Measurements from ENCODE around the gene MTMR3.

Gene MTMR3

GRCh38 chr22:30062950-30063349, 180.0 kb downstream of the MTMR3 start:
- H3K4me3 ChIP-seq (ENCODE audit: low read length) = no peak overlapping the region
- DNase-seq (ENCODE audit: low read depth) = no peak
- no peak for TF ChIP-seq CTCF (IDR thresholded peaks at IDR 0.05; ENCODE audit: insufficient read depth, low read depth, low read length, missing control alignments)

GRCh38 chr22:30064172-30064571, 181.2 kb downstream of the MTMR3 start:
- no peak for TF ChIP-seq CTCF (IDR thresholded peaks at IDR 0.05; ENCODE audit: insufficient read depth, low read depth, low read length, missing control alignments)
- H3K4me3 ChIP-seq (ENCODE audit: low read length) = no peak overlapping the region
- DNase-seq (ENCODE audit: low read depth) = no peak

- H3K4me3 ChIP-seq (ENCODE audit: low read length) = no peak overlapping the region
- DNase-seq (ENCODE audit: low read depth) = peak; percentile 16
- no peak for TF ChIP-seq CTCF (IDR thresholded peaks at IDR 0.05; ENCODE audit: insufficient read depth, low read depth, low read length, missing control alignments)
These were observed 190.8 kb downstream of the MTMR3 start for GRCh38 chr22:30073743-30074142.

GRCh38 chr22:30074147-30074546, 191.2 kb downstream of the MTMR3 start:
- H3K4me3 ChIP-seq (ENCODE audit: low read length) = no peak overlapping the region
- no peak for TF ChIP-seq CTCF (IDR thresholded peaks at IDR 0.05; ENCODE audit: insufficient read depth, low read depth, low read length, missing control alignments)
- DNase-seq (ENCODE audit: low read depth) = no peak

GRCh38 chr22:30074994-30075393, 192.0 kb downstream of the MTMR3 start:
- H3K4me3 ChIP-seq (ENCODE audit: low read length) = no peak overlapping the region
- no peak for DNase-seq (ENCODE audit: low read depth)
- no peak for TF ChIP-seq CTCF (IDR thresholded peaks at IDR 0.05; ENCODE audit: insufficient read depth, low read depth, low read length, missing control alignments)

- DNase-seq (ENCODE audit: low read depth) = no peak
- no peak for TF ChIP-seq CTCF (IDR thresholded peaks at IDR 0.05; ENCODE audit: insufficient read depth, low read depth, low read length, missing control alignments)
- H3K4me3 ChIP-seq (ENCODE audit: low read length) = no peak overlapping the region
These were observed 194.4 kb downstream of the MTMR3 start for GRCh38 chr22:30077279-30077880.
